Transverse colon (tissue), 4 donors: ENCODE data around the gene ASXL3. TPM values are rescaled to one million over a fixed set of nuclear protein-coding genes. Genes with fewer than 3 reads are reported as not detected.

Experiments used
- DNase-seq: peaks from one replicate; pipeline ENCODE4 v3.0.0-alpha.2; 2019
- H3K27ac ChIP-seq, 4 donors: fragments of 200-600 bp; sonication (generic); 2 replicates each; pipeline ENCODE4 v1.5.1; 2016 to 2018; ENCODE audit warnings: inconsistent platforms in 4 of 4
- H3K27me3 ChIP-seq: fragments of 200-600 bp; sonication (generic); 2 replicates; pipeline ENCODE4 v1.5.1; 2017; ENCODE audit warnings: inconsistent platforms
- H3K36me3 ChIP-seq, 4 donors: fragments of 200-600 bp; sonication (generic); 2 replicates each; pipeline ENCODE4 v1.5.1; 2017 to 2019; ENCODE audit warnings: inconsistent platforms in 4 of 4
- H3K4me1 ChIP-seq, 4 donors: fragments of 200-600 bp; sonication (generic); 2 replicates each; pipeline ENCODE4 v1.5.1; 2017 to 2020; ENCODE audit warnings: inconsistent platforms in 4 of 4
- H3K4me3 ChIP-seq, 4 donors: fragments of 200-600 bp; sonication (generic); 1 replicate in 1 of 4; 2 replicates in 3 of 4; pipeline versions ENCODE4 v1.5.1 to v1.6.1; 2017 to 2019; ENCODE audit warnings: inconsistent platforms in 4 of 4
- H3K9me3 ChIP-seq, 2 donors: fragments of 200-600 bp; sonication (generic); 2 replicates each; pipeline ENCODE4 v1.5.1; 2017 to 2019; ENCODE audit warnings: inconsistent platforms in 2 of 2
- CTCF ChIP-seq, 5 experiments: fragments of 200-600 bp in 3 of 5; fragments of 450-650 bp in 2 of 5; sonication (generic) in 3 of 5; IDR thresholded peaks; 1 replicate in 2 of 5; 2 replicates in 3 of 5; pipeline ENCODE4 v1.5.1; 2016 to 2017; ENCODE audit warnings: antibody characterized with exemption in 5 of 5, inconsistent platforms in 3 of 5, mild to moderate bottlenecking in 2 of 5, moderate library complexity in 1 of 5
- EP300 ChIP-seq: sonication (generic); formaldehyde crosslinking; IDR thresholded peaks from one replicate; pipeline ENCODE4 v1.6.1; 2017; ENCODE audit warnings: antibody characterized with exemption, low read depth
- POLR2A ChIP-seq: fragments of 450-650 bp; IDR thresholded peaks from one replicate; pipeline ENCODE4 v1.6.1; 2016; ENCODE audit warnings: antibody characterized with exemption, mild to moderate bottlenecking, moderate library complexity
- POLR2AphosphoS5 ChIP-seq, 3 donors: sonication (generic); formaldehyde crosslinking; IDR thresholded peaks; one replicate each; pipeline ENCODE4 v1.6.1; 2016; ENCODE audit warnings: antibody characterized with exemption in 3 of 3
- WGBS, 2 donors: methylation state at CpG; one replicate each; pipeline ENCODE4 v1.1.5; 2018; ENCODE audit warnings: low coverage in 1 of 2; 5-methylcytosine and 5-hydroxymethylcytosine counted together
- in situ Hi-C, 4 donors: fragments of 200-750 bp; cut with MboI; loops; one replicate each; pipeline versions ENCODE4 v1.15.0 to v1.15.1; 2017; ENCODE audit warnings: low sequenced_read_pairs in 3 of 4, low pct_ligation_motif_present in 1 of 4, low pct_unique_long_range_greater_than_20kb in 1 of 4
- intact Hi-C: fragments of 100-400 bp; cut with DNase I; formaldehyde crosslinking; loops from one replicate; pipeline ENCODE4 v1.15.1; 2023; ENCODE audit warnings: low total_unique reads
- total RNA-seq, 4 donors: library from RNA; depleted of rRNA; stranded (reverse); fragments of >200 nt; gene quantifications; one replicate each; pipeline ENCODE4 v1.1.0, GENCODE V29; 2016

Gene ASXL3
- total RNA-seq, 4 donors from 2014 or later: 0.75 to 3.0 (median 1.7) TPM

- Histone ChIP-seq H3K4me3 (no peak overlapping the region), H3K36me3 (no peaks in the 10 kb centered on the region), H3K4me1 (no peaks in the 10 kb centered on the region), H3K27me3 (no peaks in the 10 kb centered on the region), H3K27ac (no peak overlapping the region), H3K9me3 (no peaks in the 10 kb centered on the region)
- no peak for DNase-seq
- in situ Hi-C loops (no loop called here), intact Hi-C loops (no loop called here)
- TF ChIP-seq EP300: no peak
- TF ChIP-seq POLR2AphosphoS5 (IDR thresholded peaks at IDR 0.05): no peak
- TF ChIP-seq POLR2A: no peak
Measured at GRCh38 chr18:33606621-33607020, 28.6 kb downstream of the ASXL3 start.

GRCh38 chr18:33611525-33612135 is 33.6 kb downstream of the ASXL3 start:
- Histone ChIP-seq H3K9me3 (no peaks in the 10 kb centered on the region), H3K27ac (no peak overlapping the region), H3K4me1 (no peaks in the 10 kb centered on the region), H3K4me3 (no peak overlapping the region), H3K27me3 (no peaks in the 10 kb centered on the region), H3K36me3 (no peaks in the 10 kb centered on the region)
- TF ChIP-seq POLR2A: no peak
- DNase-seq: no peak
- intact Hi-C loops (no loop called here), in situ Hi-C loops (no loop called here)
- WGBS, 2 donors: 63 to 69% methylated on average over 2 to 3 of the region's 3 CpGs

- in situ Hi-C loops: no loop called here
Measured at GRCh38 chr18:33612632-33613031, 34.6 kb downstream of the ASXL3 start.

GRCh38 chr18:33616556-33616955 is 38.5 kb downstream of the ASXL3 start:
- TF ChIP-seq POLR2AphosphoS5 (IDR thresholded peaks at IDR 0.05) (no peak), EP300 (no peak), POLR2A (no peak), CTCF (IDR thresholded peaks at IDR 0.05) (no peak)
- intact Hi-C loops: no loop called here
- WGBS, 2 donors: 83 to 92% methylated on average over 2 to 3 of the region's 3 CpGs

More at GRCh38 chr18:33612632-33613031, 34.6 kb downstream of the ASXL3 start:
- H3K4me3 ChIP-seq: no peak overlapping the region
- H3K36me3 ChIP-seq: no peaks in the 10 kb centered on the region
- H3K27ac ChIP-seq: no peak overlapping the region
- intact Hi-C loops: no loop called here
- WGBS, 2 donors: 65 to 81% methylated on average over 3 of the region's 3 CpGs
- H3K9me3 ChIP-seq: no peaks in the 10 kb centered on the region
- no peaks in the 10 kb centered on the region for H3K27me3 ChIP-seq
- no peak for DNase-seq
- no peak for TF ChIP-seq CTCF (IDR thresholded peaks at IDR 0.05)
- no peak for TF ChIP-seq EP300
- TF ChIP-seq POLR2AphosphoS5 (IDR thresholded peaks at IDR 0.05): no peak
- no peak for TF ChIP-seq POLR2A
- H3K4me1 ChIP-seq: no peaks in the 10 kb centered on the region

GRCh38 chr18:33627114-33627513 is 49.1 kb downstream of the ASXL3 start:
- Histone ChIP-seq H3K27ac (no peak overlapping the region), H3K36me3 (no peaks in the 10 kb centered on the region), H3K4me3 (no peak overlapping the region), H3K27me3 (no peaks in the 10 kb centered on the region), H3K9me3 (no peaks in the 10 kb centered on the region), H3K4me1 (no peaks in the 10 kb centered on the region)
- no peak for DNase-seq
- WGBS, 2 donors: 84 to 85% methylated on average over 2 to 3 of the region's 3 CpGs
- intact Hi-C loops: no loop called here
- in situ Hi-C loops: no loop called here
- TF ChIP-seq EP300 (no peak), POLR2AphosphoS5 (IDR thresholded peaks at IDR 0.05) (no peak), CTCF (IDR thresholded peaks at IDR 0.05) (no peak), POLR2A (no peak)

More at GRCh38 chr18:33616556-33616955, 38.5 kb downstream of the ASXL3 start:
- no peaks in the 10 kb centered on the region for H3K27me3 ChIP-seq
- H3K4me3 ChIP-seq: no peak overlapping the region
- H3K9me3 ChIP-seq: no peaks in the 10 kb centered on the region
- H3K4me1 ChIP-seq: no peaks in the 10 kb centered on the region
- H3K27ac ChIP-seq: no peak overlapping the region
- in situ Hi-C loops: no loop called here
- H3K36me3 ChIP-seq: no peaks in the 10 kb centered on the region
- DNase-seq: no peak
